GM12892 (cell line): ENCODE data around the gene ATP6V1G3.
"Not testable (repeated sequence)": the region's sequence is repeated elsewhere in the genome, so short reads cannot be mapped to it uniquely, and the experiment has no call there.

ENCODE experiments used
- DNase-seq: peaks from one replicate; pipeline ENCODE4 v3.0.0; 2011; ENCODE audit not compliant: insufficient read length
- FAIRE-seq: peaks from 2 replicates; lab custom pipeline; 2011; peaks lifted over from hg19 to GRCh38; lab: Jason Lieb, UNC
- POLR2A ChIP-seq: IDR thresholded peaks from 2 replicates; pipeline ENCODE4 v1.6.1; 2011; ENCODE audit warnings: low read depth, low read length, control low read depth
- POLR2AphosphoS5 ChIP-seq: IDR thresholded peaks from 2 replicates; pipeline ENCODE4 v1.6.1; 2011; ENCODE audit warnings: low read depth, low read length, control low read depth
- TAF1 ChIP-seq: IDR thresholded peaks from 2 replicates; pipeline ENCODE4 v1.6.1; 2011; ENCODE audit warnings: low read depth, mild to moderate bottlenecking, control low read depth, low read length, borderline replicate concordance

ATP6V1G3 gene

DNA sequence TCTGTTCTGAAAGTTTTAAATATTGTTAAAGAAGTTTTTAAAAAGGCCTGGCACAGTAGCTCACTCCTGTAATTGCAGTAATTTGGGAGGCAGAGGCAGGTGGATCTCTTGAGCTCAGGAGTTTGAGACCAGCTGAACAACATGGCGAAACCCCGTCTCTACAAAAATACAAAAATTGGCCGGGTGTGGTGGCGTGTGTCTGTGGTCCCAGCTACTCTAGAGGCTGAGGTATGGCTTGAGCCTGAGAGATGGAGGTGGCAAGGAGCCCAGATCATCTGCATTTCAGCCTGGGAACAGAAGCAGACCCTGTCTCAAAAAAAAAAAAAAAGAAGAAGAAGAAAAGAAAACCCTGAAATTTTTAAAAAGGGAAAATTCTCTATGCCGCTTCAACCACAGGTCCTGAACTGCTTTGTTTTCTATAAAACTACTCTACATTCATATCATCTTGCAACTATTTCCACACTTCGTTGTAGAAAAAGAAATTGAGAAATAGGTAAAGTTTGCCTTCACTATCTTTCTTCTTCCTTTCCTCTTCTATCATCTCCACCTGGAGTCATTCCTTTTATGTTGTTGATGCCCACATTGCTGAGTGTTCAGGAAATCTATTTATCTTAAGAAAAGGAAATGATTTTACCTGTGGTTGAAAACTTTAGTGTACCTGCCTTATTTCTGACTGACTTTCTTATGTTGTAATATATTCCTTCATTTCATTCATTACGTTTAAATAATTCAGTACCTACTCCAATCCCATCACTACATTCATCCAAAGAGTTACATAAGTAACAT lies 1.7 kb downstream of the ATP6V1G3 start:
- DNase-seq (no peak), FAIRE-seq (no peak)
- no peak for TF ChIP-seq POLR2AphosphoS5
- TF ChIP-seq TAF1 = no peak
- no peak for TF ChIP-seq POLR2A

GRCh38 chr1:198535631-198536030 lies 4.8 kb downstream of the ATP6V1G3 start:
- peak; percentile 38 for FAIRE-seq
- TF ChIP-seq TAF1 (no peak), POLR2A (no peak), POLR2AphosphoS5 (no peak)
- no peak for DNase-seq

GRCh38 chr1:198534548-198535418 lies 5.7 kb downstream of the ATP6V1G3 start:
- FAIRE-seq (peak; percentile 86), DNase-seq (no peak)
- TF ChIP-seq TAF1 (no peak), POLR2A (no peak), POLR2AphosphoS5 (no peak)

DNA sequence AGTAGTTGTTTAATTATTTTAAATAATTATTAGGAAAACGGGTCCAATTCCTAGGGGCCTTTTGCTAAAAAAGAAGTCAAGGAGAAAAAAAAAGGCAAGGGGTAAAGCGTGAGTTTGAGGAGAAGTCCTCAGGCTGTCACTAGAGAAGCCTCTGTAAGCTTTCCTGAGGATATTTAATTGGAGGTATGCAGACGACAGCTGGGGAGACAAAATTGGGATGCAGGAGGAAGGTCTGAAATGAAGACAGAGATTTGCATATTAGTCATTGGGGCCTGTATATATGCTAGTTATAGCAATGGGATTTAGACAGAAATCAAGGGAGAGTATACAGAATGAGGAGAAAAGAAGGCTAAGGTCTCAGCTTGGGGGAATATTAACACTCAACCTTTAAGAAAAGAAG lies 8.6 kb downstream of the ATP6V1G3 start:
- no peak for FAIRE-seq
- no peak for DNase-seq
- TF ChIP-seq POLR2A (no peak), POLR2AphosphoS5 (no peak), TAF1 (no peak)

DNA sequence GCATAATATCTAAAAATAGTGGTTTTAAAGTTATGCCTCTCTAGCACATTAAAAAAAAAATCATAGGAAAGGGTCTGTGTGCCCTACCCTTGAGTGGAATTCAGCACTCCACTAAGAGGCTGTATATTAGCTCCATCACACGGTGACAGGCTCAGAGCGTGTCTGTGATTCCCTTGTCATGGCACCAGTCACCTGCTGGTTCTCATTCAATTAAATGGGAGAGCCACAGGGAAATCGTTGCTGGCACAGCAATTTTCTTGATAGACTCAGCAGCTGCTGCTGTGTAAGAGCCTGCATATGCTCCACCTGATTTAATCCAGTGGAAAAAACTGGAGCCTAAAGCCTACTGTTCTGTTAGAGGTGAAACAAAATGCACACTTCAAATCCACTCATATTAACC lies 9.5 kb downstream of the ATP6V1G3 start:
- FAIRE-seq (no peak), DNase-seq (no peak)
- no peak for TF ChIP-seq POLR2A
- TF ChIP-seq POLR2AphosphoS5 = no peak
- no peak for TF ChIP-seq TAF1

- TF ChIP-seq POLR2A = no peak
- TF ChIP-seq POLR2AphosphoS5 = no peak
- TF ChIP-seq TAF1 = no peak
- DNase-seq (no peak), FAIRE-seq (no peak)
Observed at GRCh38 chr1:198529414-198529813, 11.1 kb downstream of the ATP6V1G3 start.

- FAIRE-seq = no peak
- DNase-seq = no peak
- no peak for TF ChIP-seq POLR2A
- TF ChIP-seq TAF1 = no peak
- no peak for TF ChIP-seq POLR2AphosphoS5
Observed at GRCh38 chr1:198528364-198528763, 12.1 kb downstream of the ATP6V1G3 start.

- no peak for FAIRE-seq
- no peak for DNase-seq
- TF ChIP-seq POLR2A = no peak
- no peak for TF ChIP-seq TAF1
- TF ChIP-seq POLR2AphosphoS5 = no peak
Observed at GRCh38 chr1:198524556-198524955, 15.9 kb downstream of the ATP6V1G3 start.

DNA sequence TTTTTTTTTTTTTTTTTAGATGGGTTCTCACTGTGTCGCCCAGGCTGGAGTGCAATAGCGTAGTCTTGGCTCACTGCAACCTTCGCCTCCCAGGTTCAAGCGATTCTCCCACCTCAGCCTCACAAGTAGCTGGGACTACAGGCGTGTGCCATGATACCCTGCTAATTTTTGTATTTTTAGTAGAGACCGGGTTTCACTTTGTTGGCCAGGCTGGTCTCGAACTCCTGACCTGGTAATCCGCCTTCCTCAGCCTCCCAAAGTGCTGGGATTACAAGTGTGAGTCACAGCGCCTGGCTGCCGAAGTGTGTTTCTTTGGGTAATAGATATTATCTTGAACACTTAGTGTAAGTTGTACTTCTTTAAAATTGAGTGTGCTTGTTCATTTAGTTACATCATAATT lies 16.4 kb downstream of the ATP6V1G3 start:
- FAIRE-seq, DNase-seq: not testable (repeated sequence)

DNA sequence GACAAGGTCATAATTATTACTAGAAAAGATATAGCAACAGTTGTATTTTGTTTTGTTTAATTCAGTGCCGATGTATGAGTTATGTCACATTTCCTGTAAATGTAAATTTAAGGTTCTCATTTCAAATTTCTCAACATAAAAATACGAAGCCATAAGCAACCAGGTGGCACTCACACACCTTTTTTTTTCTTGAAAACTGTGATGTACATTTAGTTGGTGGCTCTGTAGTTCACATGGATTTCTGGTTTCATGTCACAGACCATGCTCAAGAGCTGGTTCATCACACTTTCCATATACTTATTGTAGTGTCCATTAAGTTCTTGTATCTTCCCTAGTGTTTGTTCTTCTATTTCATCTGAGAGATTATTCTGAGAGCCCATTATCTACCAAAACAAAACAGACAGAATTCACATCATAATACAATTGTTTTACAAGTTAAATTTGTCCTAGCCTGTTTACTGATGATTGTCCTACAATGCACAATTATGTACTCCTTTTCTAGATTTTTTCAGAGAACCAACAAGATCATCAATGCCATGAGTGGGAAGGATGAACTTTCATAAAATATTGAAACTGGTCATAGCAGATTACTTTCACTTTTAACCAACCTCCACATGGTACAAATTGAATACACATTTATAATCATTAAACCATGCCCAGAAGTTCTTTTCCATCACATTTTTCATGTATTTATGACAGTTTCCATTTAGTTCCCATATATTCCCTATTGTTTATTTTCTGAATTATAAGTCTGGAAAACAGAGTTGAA lies 17.1 kb downstream of the ATP6V1G3 start:
- FAIRE-seq (no peak), DNase-seq (no peak)
- no peak for TF ChIP-seq TAF1
- no peak for TF ChIP-seq POLR2A
- no peak for TF ChIP-seq POLR2AphosphoS5

- TF ChIP-seq TAF1 (no peak), POLR2A (no peak)
- FAIRE-seq (peak; percentile 82), DNase-seq (no peak)
Observed at GRCh38 chr1:198520524-198521254, 19.8 kb downstream of the ATP6V1G3 start.
